IPS-20b (cell line): ENCODE measurements around the gene ARL4A.

Experiments used
- H3K27ac ChIP-seq: one replicate; pipeline ENCODE4 v1.5.1; 2013; ENCODE audit warnings: low read length
- H3K27me3 ChIP-seq: 2 replicates; pipeline ENCODE4 v1.6.1; 2013; ENCODE audit warnings: mild to moderate bottlenecking, low read length, inconsistent platforms; ENCODE audit not compliant: insufficient read depth
- H3K36me3 ChIP-seq: 2 replicates; pipeline ENCODE4 v1.6.1; 2013; ENCODE audit warnings: low read depth, mild to moderate bottlenecking, inconsistent platforms, low read length, moderate library complexity; ENCODE audit not compliant: insufficient read depth
- H3K4me1 ChIP-seq: 2 replicates; pipeline ENCODE4 v1.6.1; 2013; ENCODE audit warnings: mild to moderate bottlenecking, control low read depth, inconsistent platforms, low read length, moderate library complexity; ENCODE audit not compliant: insufficient read depth
- H3K4me3 ChIP-seq: 2 replicates; pipeline ENCODE4 v1.5.1; 2013; ENCODE audit warnings: mild to moderate bottlenecking, low read length, inconsistent platforms
- H3K9ac ChIP-seq: 2 replicates; pipeline ENCODE4 v1.6.1; 2013; ENCODE audit warnings: low read depth, mild to moderate bottlenecking, inconsistent platforms, low read length, moderate library complexity
- H3K9me3 ChIP-seq: 2 replicates; pipeline ENCODE4 v1.6.1; 2013; ENCODE audit warnings: mild to moderate bottlenecking, low read depth, low read length, inconsistent platforms; ENCODE audit not compliant: insufficient read depth

The ARL4A gene

DNA sequence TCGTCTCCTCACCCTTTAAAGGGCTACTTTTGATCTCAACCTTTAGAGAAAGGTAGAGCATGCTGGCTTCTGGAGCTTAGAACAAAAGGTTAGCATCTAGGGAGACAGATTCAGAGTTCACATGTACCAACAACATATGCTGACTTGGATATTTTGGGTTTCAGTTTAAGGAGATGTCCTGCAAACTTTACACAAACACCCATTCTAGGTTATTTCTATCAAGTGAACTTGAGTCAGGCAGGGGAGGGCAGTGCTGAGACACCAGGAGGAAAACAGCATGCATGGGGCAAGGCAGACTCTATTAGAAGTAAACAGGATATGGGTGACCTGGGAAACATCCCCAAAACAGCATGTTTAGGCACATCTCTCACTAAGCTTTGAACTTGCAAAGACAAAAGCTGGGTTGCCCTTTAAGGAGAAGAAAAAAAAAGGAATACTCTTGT lies 43.8 kb downstream of the ARL4A start:
- Histone ChIP-seq H3K4me3 (no peak overlapping the region), H3K36me3 (no peaks in the 10 kb centered on the region), H3K27ac (peak overlapping the region; percentile 81), H3K9me3 (no peaks in the 10 kb centered on the region), H3K9ac (peak overlapping the region; percentile 57; the same call in 1 of the 2 replicates), H3K27me3 (no peaks in the 10 kb centered on the region), H3K4me1 (peaks cover 30% of the 10 kb centered on the region)

- Histone ChIP-seq H3K9me3 (no peaks in the 10 kb centered on the region), H3K27me3 (no peaks in the 10 kb centered on the region), H3K36me3 (no peaks in the 10 kb centered on the region), H3K9ac (no peak overlapping the region), H3K27ac (no peak overlapping the region), H3K4me3 (no peak overlapping the region), H3K4me1 (peaks cover 30% of the 10 kb centered on the region)
Observed at GRCh38 chr7:12731775-12732174, 44.3 kb downstream of the ARL4A start.

DNA sequence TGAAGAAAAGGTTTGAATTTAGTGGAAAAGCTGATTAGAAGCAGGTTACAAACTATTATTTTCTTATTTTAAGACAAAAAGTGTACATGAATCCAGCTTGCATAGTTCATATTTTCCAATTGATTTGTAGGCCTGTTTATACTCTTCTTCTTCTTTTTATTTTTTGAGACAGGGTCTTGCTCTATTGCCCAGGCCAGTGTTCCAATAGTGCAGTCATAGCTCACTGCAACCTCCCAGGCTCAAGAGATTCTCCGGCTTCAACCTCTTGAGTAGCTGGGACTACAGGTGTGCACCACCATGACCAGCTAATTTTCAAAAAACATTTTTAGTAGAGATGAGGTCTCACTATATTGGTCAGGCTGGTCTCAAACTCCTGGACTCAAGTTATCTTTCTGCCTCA lies 45.0 kb downstream of the ARL4A start:
- peaks cover 30% of the 10 kb centered on the region for H3K4me1 ChIP-seq
- H3K27me3 ChIP-seq: no peaks in the 10 kb centered on the region
- no peak overlapping the region for H3K4me3 ChIP-seq
- H3K36me3 ChIP-seq: no peaks in the 10 kb centered on the region
- no peak overlapping the region for H3K9ac ChIP-seq
- no peaks in the 10 kb centered on the region for H3K9me3 ChIP-seq
- no peak overlapping the region for H3K27ac ChIP-seq

DNA sequence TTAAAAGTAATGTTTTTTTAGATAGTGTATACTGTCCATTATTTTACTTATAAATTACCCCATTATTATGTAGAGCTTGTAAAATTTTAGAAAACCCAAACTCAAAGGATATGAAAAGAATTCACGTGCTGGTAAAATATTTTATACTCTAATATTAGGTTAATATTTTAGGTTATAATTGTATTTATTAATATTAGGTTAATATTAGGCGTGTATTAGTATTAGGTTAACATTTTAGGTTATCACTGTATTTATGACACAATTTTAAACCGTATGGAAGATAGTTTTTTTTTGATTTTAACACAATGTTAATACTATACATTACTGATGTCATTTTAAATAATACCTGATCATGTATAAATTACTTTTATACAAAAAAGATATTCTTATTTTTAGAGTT lies 48.5 kb downstream of the ARL4A start:
- Histone ChIP-seq H3K9ac (no peak overlapping the region), H3K4me3 (no peak overlapping the region), H3K9me3 (no peaks in the 10 kb centered on the region), H3K36me3 (no peaks in the 10 kb centered on the region), H3K27me3 (no peaks in the 10 kb centered on the region), H3K4me1 (peaks cover 4% of the 10 kb centered on the region), H3K27ac (no peak overlapping the region)

- Histone ChIP-seq H3K4me3 (no peak overlapping the region), H3K27me3 (no peaks in the 10 kb centered on the region), H3K9ac (no peak overlapping the region), H3K27ac (no peak overlapping the region), H3K4me1 (no peaks in the 10 kb centered on the region), H3K9me3 (no peaks in the 10 kb centered on the region), H3K36me3 (no peaks in the 10 kb centered on the region)
Observed at GRCh38 chr7:12737373-12737772, 49.9 kb downstream of the ARL4A start.

- Histone ChIP-seq H3K27ac (no peak overlapping the region), H3K27me3 (no peaks in the 10 kb centered on the region), H3K4me1 (no peaks in the 10 kb centered on the region)
Observed at GRCh38 chr7:12737836-12738235, 50.4 kb downstream of the ARL4A start.

DNA sequence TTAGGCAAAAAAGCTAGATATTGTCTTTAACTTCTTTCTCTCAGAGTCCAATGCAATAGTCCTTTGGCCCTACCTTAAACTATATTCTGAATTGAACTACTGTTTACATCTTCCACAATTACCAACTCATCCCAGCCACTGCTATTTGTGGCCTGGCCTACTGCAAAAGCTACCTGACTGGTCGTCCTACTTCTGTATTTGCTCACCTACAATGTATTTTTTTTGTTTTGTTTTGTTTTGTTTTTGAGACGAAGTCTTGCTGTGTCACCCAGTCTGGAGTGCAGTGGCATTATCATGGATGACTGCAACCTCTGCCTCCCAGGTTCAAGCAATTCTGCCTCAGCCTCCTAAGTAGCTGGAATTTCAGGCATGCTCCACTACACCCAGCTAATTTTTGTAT lies 51.2 kb downstream of the ARL4A start:
- Histone ChIP-seq H3K27ac (no peak overlapping the region), H3K9me3 (no peaks in the 10 kb centered on the region), H3K4me3 (no peak overlapping the region), H3K36me3 (no peaks in the 10 kb centered on the region), H3K9ac (no peak overlapping the region), H3K27me3 (no peaks in the 10 kb centered on the region), H3K4me1 (no peaks in the 10 kb centered on the region)

More at GRCh38 chr7:12737836-12738235, 50.4 kb downstream of the ARL4A start:
- H3K36me3 ChIP-seq: no peaks in the 10 kb centered on the region
- H3K4me3 ChIP-seq: no peak overlapping the region
- no peaks in the 10 kb centered on the region for H3K9me3 ChIP-seq
- H3K9ac ChIP-seq: no peak overlapping the region
